PC-9 (cell line): Measurements from ENCODE around the gene TAGAP.

Experiments
- EZH2 ChIP-seq: fragments of 200-600 bp; sonication (generic); IDR thresholded peaks from 2 replicates; pipeline ENCODE4 v1.8.0; 2017; ENCODE audit warnings: antibody characterized with exemption, low read depth
- TF ChIP-seq, protein P1 (sequence below): fragments of 200-600 bp; sonication (generic); conservative IDR thresholded peaks from 2 replicates; pipeline ENCODE4 v1.6.1; 2017; ENCODE audit warnings: mixed run types, antibody characterized with exemption, mild to moderate bottlenecking, moderate library complexity

- TF ChIP-seq, protein P1, sequence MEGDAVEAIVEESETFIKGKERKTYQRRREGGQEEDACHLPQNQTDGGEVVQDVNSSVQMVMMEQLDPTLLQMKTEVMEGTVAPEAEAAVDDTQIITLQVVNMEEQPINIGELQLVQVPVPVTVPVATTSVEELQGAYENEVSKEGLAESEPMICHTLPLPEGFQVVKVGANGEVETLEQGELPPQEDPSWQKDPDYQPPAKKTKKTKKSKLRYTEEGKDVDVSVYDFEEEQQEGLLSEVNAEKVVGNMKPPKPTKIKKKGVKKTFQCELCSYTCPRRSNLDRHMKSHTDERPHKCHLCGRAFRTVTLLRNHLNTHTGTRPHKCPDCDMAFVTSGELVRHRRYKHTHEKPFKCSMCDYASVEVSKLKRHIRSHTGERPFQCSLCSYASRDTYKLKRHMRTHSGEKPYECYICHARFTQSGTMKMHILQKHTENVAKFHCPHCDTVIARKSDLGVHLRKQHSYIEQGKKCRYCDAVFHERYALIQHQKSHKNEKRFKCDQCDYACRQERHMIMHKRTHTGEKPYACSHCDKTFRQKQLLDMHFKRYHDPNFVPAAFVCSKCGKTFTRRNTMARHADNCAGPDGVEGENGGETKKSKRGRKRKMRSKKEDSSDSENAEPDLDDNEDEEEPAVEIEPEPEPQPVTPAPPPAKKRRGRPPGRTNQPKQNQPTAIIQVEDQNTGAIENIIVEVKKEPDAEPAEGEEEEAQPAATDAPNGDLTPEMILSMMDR: peak; percentile 94
- TF ChIP-seq EZH2: no peak
Observed at GRCh38 chr6:159042003-159042825, 2.6 kb downstream of the TAGAP start.
